ENCODE measurements around the gene CA5A. TPM values are rescaled to one million over a fixed set of nuclear protein-coding genes. Genes with fewer than 3 reads are reported as not detected.

Gene CA5A
- total and polyA plus RNA-seq, 2 of the 13 experiments (the other 11 are each of a cell fraction or from before 2014, with no cell fraction given), result 66.8 to 106 TPM

GRCh38 chr16:87948119-87948545 lies 11.8 kb upstream of the CA5A start (continued):
- peak; percentile 69; the same call in 1 of the 2 replicates for TF ChIP-seq ZNF280D (CRISPR knock-in tag; IDR thresholded peaks at IDR 0.05)
- TF ChIP-seq TBX2 (CRISPR knock-in tag; IDR thresholded peaks at IDR 0.05; ENCODE audit: borderline replicate concordance), result peak; percentile 66; the same call in 1 of the 2 replicates
- TF ChIP-seq FOXA1 (IDR thresholded peaks at IDR 0.05), result no peak
- peak; percentile 81 for TF ChIP-seq FOXA1 (CRISPR knock-in tag; IDR thresholded peaks at IDR 0.05)
- peak; percentile 21; the same call in 1 of the 2 replicates for TF ChIP-seq ZNF501 (CRISPR knock-in tag; IDR thresholded peaks at IDR 0.05)
- peak; percentile 7; the same call in 1 of the 2 replicates for TF ChIP-seq HOMEZ (CRISPR knock-in tag; IDR thresholded peaks at IDR 0.05; ENCODE audit: low read depth)
- TF ChIP-seq SOX13 (IDR thresholded peaks at IDR 0.05), result no peak
- peak in 1 of 2 experiments; percentile 41; a peak in 2 of 4 replicates for TF ChIP-seq SOX13 (CRISPR knock-in tag; conservative IDR thresholded peaks at IDR 0.05 in 1 of 2, IDR thresholded peaks at IDR 0.05 in 1 of 2)
- TF ChIP-seq POGZ (CRISPR knock-in tag; IDR thresholded peaks at IDR 0.05), result no peak
- TF ChIP-seq ZNF331 (CRISPR knock-in tag; IDR thresholded peaks at IDR 0.05), result peak; percentile 64
- TF ChIP-seq ZSCAN5A (CRISPR knock-in tag; IDR thresholded peaks at IDR 0.05; ENCODE audit: borderline replicate concordance), result no peak
- TF ChIP-seq ZNF496 (CRISPR knock-in tag; IDR thresholded peaks at IDR 0.05; ENCODE audit: insufficient replicate concordance), result no peak
- TF ChIP-seq GATAD1 (CRISPR knock-in tag; IDR thresholded peaks at IDR 0.05), result peak; percentile 26; the same call in 1 of the 2 replicates
- peak; percentile 63; the same call in 1 of the 2 replicates for TF ChIP-seq ISL2 (CRISPR knock-in tag; IDR thresholded peaks at IDR 0.05)
- TF ChIP-seq ZNF263 (CRISPR knock-in tag; IDR thresholded peaks at IDR 0.05), result 0 out of 2 replicates have a peak, but pooled peaks have one; percentile 13
- TF ChIP-seq ERF (CRISPR knock-in tag; IDR thresholded peaks at IDR 0.05), result peak; percentile 16; the same call in 1 of the 2 replicates
- peak; percentile 91 for TF ChIP-seq NR2F6 (IDR thresholded peaks at IDR 0.05)
- TF ChIP-seq NR2F6 (CRISPR knock-in tag; IDR thresholded peaks at IDR 0.05), result peak; percentile 84
- 0 out of 2 replicates have a peak, but pooled peaks have one; percentile 13 for TF ChIP-seq KMT2A (CRISPR knock-in tag; IDR thresholded peaks at IDR 0.05)
- no peak for TF ChIP-seq DDIT3 (CRISPR knock-in tag; IDR thresholded peaks at IDR 0.05)
- TF ChIP-seq BCL6 (CRISPR knock-in tag; IDR thresholded peaks at IDR 0.05), result peak; percentile 93
- TF ChIP-seq SNAPC2 (CRISPR knock-in tag; IDR thresholded peaks at IDR 0.05), result 0 out of 2 replicates have a peak, but pooled peaks have one; percentile 52
- TF ChIP-seq CBX5 (CRISPR knock-in tag; IDR thresholded peaks at IDR 0.05; ENCODE audit: borderline replicate concordance), result no peak
- TF ChIP-seq RXRA (CRISPR knock-in tag; IDR thresholded peaks at IDR 0.05), result peak; percentile 42; the same call in 1 of the 2 replicates
- TF ChIP-seq TOPORS (CRISPR knock-in tag; IDR thresholded peaks at IDR 0.05), result no peak
